Left ventricle myocardium superior (tissue), 1 donor: Measurements from ENCODE around the gene PSD2. TPM values are rescaled to one million over a fixed set of nuclear protein-coding genes. Genes with fewer than 3 reads are reported as not detected.

Source experiments
- ATAC-seq: fragments of 200-7000 bp; cut with Tn5 transposase; one replicate; pipeline ENCODE4 v1.9.1; 2020; ENCODE audit warnings: mild to moderate bottlenecking, moderate library complexity
- DNase-seq: peaks from one replicate; pipeline ENCODE4 v3.0.0-alpha.2; 2020
- intact Hi-C: fragments of 100-400 bp; cut with micrococcal nuclease; formaldehyde crosslinking; loops from one replicate; pipeline ENCODE4 v1.11.0; 2022
- total RNA-seq: library from RNA; stranded (reverse); fragmentation: NEBNext Ultra II Directional; extraction: Animal tissue kit (Norgen Biotek cat#: 25700); gene quantifications from one replicate; pipeline ENCODE4 v1.2.1, GENCODE V29; 2021
- donor health status: DM: no; HTN: yes; CAD: no; lungs with severe emphysema.

The PSD2 gene
- total RNA-seq, 1 donor from 2014 or later, result not detected

GRCh38 chr5:139882961-139883539 is 87.4 kb downstream of the PSD2 start:
- intact Hi-C loops, result no loop called here
- no peak for DNase-seq
- peak; percentile 12 for ATAC-seq

- ATAC-seq (peak; percentile 91), DNase-seq (peak; percentile 74)
- intact Hi-C loops, result no loop called here
Observed at GRCh38 chr5:139884144-139884543, 88.5 kb downstream of the PSD2 start.

GRCh38 chr5:139884734-139885133 is 89.1 kb downstream of the PSD2 start:
- intact Hi-C loops, result no loop called here
- no peak for DNase-seq

DNA sequence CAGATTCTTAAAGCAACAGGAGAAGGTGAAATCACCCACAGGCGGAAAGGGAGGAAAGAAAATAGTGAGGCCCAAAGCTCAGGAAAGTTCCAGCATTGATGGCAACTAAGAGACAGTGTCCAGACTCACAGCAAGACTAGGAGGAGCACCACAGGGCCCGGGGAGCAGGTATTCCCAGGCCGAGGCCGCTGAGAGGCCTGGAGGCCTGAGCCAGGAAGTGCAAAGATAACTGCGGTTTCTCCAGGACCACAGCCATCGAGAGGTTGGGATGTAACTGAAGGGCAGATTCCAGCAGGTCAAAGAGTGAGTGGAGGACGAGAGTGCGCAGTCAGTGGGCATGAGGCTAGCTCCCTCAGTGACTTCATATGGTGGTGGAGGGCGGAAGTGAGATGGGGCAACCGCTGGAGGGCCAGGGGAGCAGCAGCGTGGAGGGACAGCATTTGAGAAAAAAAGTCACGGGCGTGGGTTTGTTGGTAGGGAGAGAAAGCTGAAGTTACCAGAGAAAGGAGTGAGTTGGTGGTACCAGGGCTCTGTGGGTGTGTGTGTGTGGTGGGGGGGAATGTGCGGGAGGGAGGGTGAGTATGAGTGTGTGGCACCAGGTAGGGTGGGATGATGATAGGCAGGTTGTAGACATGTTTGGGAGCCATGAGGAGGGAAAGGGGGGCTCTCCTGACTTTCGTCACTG is 89.7 kb downstream of the PSD2 start:
- intact Hi-C loops, result no loop called here
- no peak for DNase-seq
- no peak for ATAC-seq

More at GRCh38 chr5:139884734-139885133, 89.1 kb downstream of the PSD2 start:
- no peak for ATAC-seq

DNA sequence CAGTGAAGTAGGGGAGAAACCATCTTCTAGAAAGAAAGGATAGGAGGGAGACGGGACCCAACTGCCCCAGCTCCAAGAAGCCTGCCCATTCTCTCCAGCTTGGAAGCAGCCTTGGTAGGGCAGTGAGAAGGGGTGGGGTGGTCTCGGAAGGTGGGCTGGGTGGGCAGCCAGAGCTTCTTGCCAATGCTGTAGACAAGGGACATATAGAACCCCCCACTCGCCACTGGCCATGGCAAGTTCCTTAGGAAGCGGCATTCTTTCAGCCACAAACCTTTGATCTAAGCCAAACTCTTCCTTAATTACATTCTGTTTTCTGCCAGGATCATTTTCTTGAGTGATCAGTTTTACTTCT is 90.2 kb downstream of the PSD2 start:
- intact Hi-C loops, result no loop called here
- ATAC-seq, result no peak
- DNase-seq, result no peak

- intact Hi-C loops, result no loop called here
- no peak for ATAC-seq
- no peak for DNase-seq
Observed at GRCh38 chr5:139886213-139886612, 90.6 kb downstream of the PSD2 start.

GRCh38 chr5:139888370-139888769 is 92.8 kb downstream of the PSD2 start:
- intact Hi-C loops, result no loop called here
- DNase-seq (no peak), ATAC-seq (no peak)

GRCh38 chr5:139889410-139889809 is 93.8 kb downstream of the PSD2 start:
- DNase-seq, result no peak

DNA sequence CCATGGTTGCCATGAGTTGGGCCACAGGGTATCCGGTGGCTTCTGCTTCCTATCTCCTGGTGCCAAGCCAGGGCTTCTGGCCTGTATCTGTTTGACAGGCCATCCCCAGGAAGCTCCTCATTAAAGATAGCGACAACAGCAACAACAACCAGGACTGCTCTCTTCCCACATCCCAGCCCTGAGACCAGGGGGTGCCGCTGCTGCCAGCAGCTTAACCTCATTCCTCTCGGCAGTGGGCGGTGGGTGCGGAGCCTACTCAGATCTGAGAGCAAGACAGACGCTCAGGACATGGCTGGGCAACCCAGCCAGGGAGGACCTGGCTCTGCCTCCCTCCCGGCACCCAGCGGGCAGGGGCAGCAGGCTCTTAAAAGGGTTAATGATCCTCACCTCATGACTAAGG is 98.3 kb downstream of the PSD2 start:
- peak; percentile 78 for ATAC-seq
- intact Hi-C loops, result no loop called here
- peak; percentile 49 for DNase-seq

More at GRCh38 chr5:139889410-139889809, 93.8 kb downstream of the PSD2 start:
- intact Hi-C loops, result no loop called here
- no peak for ATAC-seq

Other genes starting within 250 kb of the PSD2 start
- gene UBE2D2, start 234.5 kb upstream of the PSD2 start, total RNA-seq, result 118 TPM
- gene CXXC5, start 147.5 kb upstream of the PSD2 start, total RNA-seq, result 75.7 TPM
- 1.9 TPM for gene NRG2, start 247.5 kb downstream of the PSD2 start, total RNA-seq